Activated CD4-positive, CD25-positive, alpha-beta regulatory T cell treated with anti-CD3 and anti-CD28 coated beads, Interleukin-2, amount 50 U/mL, for 16 hours (primary cell): Measurements from ENCODE around the gene RPS28.
"Not testable (repeated sequence)": the region's sequence is repeated elsewhere in the genome, so short reads cannot be mapped to it uniquely, and the experiment has no call there.

Experiments
- DNase-seq: peaks from one replicate; pipeline ENCODE4 v3.0.0-alpha.2; 2020; ENCODE audit warnings: low read depth, low spot score

RPS28 gene

DNA sequence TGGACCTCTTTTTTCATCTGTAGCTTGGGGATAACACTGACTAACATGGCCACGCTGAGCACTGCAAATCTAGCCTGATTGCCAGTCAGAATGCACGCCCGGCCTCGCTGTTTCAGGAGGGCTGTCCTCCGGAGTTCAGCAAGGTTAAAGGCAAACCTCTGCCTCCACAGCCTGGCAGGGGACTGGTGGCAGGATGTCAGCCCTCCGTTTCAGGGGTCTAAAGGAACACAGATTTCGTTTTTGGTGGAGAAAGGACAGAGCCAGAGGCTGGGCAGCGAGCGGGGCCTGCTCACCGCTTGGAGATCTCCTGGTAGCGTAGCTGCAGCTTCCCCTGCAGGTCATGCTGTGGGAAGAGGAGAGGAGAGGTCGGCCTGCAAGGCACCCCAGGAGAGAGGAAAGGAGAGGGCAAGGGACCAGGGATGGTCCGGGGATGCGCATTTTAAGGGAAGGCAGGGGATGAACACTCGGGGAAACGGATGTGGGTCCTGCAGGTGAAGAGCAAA lies 681 bp upstream of the RPS28 start:
- no peak for DNase-seq

DNA sequence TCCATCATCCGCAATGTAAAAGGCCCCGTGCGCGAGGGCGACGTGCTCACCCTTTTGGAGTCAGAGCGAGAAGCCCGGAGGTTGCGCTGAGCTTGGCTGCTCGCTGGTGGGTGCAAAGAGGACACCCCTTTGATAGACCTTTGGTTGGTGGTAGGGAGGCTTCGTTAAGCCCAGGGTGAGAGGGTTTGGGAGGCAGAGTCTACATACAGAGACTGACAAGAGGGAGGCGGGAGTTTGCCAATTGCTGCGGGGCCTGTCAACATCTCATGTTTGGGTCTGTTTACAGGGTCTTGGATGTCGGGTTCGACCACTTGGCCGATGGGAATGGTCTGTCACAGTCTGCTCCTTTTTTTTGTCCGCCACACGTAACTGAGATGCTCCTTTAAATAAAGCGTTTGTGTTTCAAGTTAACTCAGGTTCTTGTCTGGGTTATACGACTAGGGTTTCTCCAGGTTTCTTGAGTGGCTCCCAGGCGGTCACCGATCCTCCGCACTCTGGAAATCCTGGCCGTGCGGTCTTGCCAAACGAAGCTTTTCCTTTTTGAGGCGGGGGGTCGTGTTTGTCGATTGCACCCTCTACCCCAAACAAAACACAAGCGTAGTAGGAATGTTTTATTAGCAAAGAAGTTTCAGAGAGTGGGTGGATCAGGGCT lies 816 bp downstream of the RPS28 start:
- DNase-seq, result no peak

DNA sequence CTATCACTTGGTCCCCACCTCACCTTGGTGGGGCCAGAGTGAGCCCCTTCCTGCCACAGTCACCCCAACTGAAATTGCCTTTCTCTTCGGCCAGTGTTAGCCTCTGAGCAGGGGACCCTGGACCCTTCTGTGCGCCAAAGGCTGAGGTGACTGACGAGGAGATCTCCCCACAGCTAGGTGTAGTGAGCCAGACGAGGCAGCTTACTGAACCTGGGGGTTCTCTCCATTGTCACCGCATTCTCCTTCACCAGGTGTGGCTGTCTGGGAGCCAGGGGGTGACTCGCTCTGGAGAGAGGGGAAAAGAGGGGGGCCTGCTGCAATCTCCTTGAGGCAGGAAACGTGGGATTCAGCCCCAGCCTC lies 1.3 kb downstream of the RPS28 start:
- DNase-seq, result no peak

DNA sequence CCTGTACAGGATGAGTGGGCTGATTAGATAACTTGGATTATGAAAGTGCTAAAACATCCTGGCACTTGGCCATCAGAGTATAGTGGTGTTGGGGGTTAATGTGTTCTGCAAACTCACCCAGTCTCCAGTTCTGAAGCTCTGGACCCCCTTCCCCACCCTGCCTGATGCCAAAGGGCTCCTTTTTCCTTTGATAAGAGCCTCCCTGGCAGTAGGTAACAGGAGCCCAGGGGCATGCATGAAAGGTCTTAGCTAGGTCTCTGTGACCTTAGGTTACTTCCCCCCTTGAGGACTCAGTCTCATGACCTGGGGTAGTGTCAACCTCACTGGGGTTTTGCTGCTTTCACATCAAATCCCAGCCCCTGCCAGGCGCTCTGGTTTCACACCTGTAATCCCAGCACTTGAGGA lies 2.5 kb downstream of the RPS28 start:
- no peak for DNase-seq

DNA sequence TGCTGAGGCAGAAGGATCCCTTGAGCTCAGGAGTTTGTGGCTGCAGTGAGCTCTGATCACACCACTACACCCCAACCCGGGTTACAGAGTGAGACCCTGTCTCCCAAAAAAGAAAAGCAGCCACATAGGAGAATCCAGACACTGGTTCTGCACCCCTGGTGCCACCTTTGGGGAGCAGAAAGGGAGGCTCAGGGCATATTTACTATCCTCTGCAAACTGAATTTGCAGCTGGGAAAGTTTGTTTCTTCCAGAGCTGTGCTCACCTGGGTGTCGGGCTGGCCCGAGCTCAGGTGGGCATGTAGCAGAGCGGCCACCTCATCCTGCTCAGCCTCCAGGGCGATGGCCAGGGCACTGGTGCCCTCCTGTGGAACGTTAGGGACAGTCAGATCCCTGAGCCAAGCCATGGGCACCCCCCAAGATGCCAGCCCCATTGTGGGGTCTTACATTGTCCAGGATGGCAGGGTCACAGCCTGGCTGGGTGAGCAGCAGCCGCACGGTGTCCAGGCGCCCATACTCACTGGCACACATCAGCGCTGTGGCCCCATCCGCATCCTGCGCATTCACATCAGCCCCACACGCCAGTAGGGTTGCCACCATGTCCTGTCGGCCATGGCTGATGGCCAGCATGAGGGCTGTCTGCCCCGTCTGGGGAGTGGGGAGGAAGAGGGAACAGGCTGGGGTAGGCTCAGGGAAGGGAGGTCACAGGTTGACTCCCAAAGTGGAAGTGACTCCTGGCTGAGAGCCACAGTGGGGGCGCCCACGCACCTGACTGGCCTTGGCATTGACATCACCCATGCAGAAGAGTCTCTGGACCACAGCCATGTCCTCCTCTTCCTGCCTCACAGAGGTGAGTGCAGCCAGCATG lies 3.1 kb downstream of the RPS28 start:
- no peak for DNase-seq

DNA sequence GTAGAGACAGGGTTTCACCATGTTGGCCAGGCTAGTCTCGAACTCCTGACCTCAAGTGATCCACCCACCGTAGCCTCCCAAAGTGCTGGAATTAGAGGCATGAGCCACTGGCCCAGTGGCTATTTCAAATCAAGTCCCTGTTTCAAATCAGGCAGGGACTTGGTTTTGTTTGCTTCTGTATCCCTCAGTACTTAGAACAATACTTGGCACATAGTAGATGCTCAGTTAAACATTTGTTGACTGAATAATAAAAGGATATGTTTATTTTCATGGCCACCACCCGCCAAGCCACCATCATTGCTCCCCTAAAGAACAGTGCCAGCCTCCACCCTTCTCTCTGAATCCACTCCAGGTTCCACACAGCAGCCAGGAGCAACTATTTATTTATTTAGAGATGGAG lies 4.2 kb downstream of the RPS28 start:
- no peak for DNase-seq

DNA sequence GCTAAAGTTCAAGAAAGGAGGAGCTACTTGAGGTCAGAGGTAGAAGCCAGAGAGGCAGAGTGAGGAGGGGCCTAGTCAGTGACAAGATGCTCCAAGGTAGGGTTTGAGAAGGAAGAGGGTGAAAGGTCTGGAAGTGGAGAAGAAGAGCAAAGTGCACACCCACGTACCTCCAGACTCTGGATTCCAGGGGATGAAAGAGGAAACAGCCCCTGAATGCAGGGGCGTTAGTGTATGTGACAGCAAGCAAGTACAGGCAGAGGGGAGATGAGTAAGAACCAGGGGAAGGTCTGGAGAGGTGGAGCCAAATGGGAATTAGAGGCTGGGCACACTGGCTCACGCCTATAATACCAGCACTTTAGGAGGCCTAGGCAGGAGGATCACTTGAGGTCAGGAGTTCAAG lies 8.7 kb downstream of the RPS28 start:
- DNase-seq, result no peak

DNA sequence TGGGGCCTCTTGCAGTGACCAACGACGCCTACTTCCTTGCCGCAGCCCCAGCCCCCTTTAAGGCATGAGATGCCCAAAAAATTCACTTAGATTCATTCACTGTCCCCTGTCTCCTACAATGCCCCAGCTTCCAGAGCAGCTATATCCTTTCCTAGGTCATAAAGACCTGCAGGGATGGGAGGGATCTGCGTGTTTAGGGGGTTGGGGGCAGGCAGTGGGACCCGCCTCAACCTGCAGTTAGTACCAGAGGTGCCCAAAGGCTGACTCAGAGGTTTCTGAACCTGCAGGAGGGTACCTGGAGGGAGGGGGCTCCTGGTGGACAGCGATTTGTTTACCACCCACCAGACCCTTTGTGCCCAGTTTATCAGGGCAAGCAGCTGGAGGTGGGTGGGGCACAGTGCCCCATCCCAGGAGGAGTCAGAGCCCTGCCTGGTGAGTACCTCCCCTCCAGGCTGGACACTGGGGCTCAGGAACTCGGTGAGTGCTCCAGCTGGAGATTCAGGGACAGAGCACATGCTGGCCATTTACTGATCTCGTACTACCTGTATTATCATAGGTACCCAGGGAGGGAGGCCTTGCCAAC lies 10.1 kb downstream of the RPS28 start:
- DNase-seq, result no peak

DNA sequence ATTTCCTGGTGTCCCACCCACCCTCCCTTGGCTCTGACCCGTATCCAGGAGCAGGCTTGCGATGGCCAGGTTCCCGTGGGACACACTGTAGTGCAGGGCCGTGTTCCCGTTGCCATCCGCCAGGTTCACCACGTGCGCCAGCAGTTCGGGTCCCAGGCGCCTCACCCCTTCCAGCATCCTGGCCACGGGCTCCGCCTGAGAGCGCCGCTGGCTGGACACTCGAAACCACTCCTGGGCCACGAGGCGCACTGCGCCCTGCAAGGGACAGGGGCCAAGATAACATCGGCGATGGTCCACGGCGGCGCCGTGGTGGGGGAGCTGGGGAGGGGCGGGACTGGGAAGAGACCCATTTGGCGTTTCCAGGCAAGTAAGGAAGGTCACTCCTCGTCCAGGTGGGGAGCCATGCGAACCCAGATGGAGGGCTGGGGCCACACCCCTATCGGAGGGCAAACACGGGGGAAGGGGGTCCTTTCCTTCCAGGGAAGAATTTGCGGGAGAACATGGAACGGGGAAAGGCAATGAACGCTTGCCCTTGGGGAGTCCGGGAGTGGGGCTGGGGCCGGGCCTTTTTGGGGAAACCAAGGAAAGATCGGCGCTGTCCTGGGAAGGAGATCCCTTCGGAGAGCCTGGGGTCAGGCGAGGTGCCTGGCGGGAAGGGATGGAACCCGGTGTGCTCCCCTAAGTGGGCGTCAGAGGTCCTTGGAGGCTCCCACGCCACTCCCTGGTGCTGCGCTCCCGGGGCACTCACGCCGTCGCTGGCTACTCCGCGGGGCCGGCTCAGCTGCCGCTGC lies 11.9 kb downstream of the RPS28 start:
- no peak for DNase-seq

DNA sequence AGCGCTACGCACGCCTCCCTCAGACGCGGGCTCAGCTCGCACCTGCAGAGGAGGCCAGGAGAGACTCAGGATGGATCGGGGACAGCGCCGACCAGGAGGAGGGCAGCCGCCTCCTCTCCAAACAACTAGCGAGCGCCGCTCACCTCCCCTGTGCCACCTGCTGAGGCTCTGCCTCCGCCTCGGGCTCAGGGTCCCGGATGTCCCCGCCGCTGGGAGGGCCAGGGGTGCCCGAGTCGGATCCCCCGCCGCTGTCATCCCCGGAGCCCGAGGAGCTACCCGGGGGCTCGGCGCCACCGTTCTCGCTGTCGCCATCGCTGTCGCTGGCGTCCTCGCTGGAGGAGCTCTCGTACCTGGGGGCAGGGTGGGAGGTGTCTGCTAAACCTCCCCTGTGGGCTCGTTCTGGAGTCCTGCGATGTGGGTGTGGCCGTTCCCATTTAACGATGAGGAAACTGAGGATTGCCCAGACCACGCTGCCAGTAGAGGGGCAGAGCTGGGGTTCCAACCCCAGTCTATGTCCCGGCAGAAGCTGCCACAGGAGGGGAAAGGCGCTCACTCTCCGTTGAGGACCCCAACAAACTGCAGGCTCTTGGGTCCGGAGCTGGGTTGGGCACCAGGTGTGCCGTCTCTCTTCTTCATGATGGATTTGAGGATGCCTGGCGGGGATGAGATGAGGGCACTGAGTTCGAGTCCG lies 12.6 kb downstream of the RPS28 start:
- no peak for DNase-seq

DNA sequence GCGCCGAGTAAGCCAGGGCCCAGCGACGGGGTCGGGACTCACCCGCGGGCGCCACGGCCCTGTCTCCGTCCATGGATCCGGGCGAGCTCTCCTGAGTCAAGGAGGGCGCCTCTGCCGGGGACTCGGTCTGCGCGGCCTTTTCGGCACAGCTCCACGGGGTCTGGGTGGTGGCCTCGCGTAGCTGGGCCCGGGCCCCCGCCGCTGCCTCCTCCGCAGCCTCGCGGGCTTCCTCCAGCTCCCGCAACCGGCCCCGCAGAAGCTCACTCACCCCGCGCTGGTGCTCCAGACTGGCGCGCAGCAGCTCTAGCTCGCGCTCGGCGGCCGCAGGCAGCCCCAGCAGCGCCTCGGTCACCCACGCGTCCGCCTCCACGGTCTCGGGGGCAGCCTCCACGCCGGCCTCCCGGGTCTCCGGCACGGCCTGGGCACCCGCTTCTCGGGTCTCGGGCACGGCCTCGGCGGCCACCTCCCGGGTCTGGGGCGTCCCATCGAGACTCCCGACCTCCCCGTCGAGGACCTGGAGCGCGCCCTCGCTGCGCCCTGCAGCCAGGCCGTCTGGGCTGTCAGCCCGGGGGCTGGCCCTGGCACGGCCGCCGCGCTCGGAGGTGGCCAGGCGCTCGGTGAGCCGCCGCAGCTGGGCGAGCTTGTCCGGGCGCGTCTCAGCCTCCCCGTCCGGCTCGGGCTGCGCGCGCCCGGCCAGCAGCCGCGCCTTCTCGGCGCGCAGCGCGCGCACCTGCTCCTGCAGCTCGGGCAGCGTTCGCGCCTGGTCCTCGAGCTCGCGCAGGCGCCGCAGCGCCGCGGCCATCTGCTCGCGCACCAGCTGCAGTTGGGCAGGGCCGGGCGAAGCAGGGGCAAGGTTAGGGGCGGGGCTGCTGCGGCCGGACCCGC lies 13.4 kb downstream of the RPS28 start:
- DNase-seq, result no peak

DNA sequence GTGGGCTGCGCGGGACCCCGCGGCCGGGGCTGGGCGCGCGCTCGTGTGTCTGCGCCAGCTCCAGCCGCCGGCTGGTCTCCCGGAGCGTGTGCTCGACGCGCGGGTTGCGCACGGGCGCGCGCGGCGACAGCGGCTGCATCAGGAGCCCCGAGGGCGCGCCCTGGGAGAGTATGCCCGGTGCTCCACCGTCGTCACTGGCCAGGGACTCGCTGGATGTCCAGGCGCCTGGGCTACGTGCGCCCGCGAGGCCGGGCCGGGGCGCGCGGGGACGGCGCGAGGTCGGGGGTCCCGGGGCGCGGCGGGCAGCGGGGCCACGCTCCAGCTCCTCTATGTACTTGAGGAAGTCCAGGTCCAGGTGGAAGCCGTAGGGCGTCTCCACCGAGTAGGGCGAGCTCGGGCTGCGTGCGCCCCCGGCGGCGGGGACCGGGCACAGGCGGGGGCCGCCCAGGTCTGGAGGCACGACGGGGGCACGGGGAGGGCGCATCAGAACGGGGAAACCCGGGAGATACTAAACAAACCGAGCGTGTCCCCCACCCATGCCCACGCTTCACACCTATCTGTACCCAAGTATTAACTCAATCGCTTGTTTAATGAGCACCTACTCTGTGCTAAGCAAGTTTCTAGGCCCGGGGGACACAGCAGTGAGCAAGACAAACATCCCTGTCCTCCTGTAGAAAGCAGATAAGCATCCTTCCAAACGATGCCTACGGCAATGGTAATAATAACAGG lies 14.2 kb downstream of the RPS28 start:
- DNase-seq, result no peak

DNA sequence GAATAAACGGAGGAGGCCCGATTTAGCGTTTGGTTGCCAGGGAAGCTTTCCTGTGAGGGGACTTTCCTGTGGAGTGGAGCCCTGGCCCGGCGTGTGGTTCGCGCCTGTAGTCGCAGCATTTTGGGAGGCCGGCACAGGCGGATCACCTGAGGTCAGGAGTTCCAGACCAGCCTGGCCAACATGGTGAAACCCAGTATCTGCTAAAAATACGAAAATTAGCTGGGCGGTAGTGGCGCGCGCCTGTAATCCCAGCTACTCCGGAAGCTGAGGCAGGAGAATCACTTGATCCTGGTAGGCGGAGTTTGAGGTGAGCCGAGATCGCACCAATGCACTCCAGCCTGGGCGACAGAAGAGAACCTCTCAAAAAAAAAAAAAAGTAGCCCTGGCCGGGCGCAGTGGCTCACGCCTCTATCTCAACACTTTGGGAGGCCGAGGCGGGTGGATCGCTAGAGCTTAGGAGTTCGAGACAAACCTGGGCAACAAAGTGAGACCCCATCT lies 14.8 kb downstream of the RPS28 start:
- no peak for DNase-seq

DNA sequence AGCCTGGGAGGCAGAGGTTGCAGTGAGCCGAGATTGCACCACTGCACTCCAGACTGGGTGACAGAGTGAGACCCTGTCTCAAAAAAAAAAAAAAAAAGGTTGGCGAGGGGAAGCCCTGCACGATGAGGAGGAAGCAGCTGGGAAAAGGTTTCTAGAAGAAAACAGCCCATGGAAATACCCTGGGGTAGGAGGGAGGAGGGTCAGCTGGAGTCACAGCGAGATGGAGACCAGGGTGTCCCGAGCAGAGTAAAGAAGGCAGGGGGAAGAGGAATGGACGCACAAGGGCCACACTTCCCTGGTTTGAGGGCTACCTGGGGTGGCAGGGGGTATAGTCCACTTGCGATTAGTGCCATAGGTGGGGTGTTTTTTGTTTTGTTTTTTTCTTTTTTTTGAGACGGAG lies 15.4 kb downstream of the RPS28 start:
- no peak for DNase-seq

DNA sequence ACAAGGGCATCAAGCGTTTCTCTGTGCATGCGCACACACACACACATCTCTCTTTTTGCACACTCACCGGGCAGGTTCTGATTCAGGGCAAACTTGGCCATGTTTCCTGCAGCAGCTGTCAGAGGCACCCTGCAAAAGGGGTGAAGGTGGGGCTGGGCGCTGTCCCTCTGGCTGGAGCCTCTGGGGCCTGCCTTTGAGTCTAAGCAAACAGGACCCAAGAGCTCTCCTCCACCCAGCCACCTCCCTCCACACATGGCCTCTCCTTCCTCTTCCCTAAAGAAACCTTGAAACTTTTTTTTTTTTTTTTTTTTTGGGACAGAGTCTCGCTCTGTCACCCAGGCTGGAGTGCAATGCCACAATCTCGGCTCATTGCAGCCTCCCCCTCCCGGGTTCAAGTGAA lies 16.4 kb downstream of the RPS28 start:
- DNase-seq, result no peak

DNA sequence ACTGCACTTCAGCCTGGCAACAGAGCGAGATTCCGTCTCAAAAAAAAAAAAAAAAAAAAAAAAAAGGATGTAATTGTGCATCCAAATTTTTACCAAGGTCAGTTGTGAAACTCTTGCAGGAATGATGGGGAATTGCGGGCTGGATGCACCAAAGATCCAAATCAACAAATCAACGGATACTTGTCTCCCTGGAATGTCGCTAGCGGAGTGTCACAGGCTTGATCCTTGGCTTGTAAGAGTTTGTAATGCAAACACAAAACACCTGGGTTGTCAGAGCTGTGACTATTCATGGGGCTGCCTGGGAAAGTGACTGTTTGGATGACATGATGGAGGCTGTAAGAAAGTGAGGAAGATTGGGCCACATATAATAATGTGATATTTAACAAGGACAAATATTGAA lies 17.5 kb downstream of the RPS28 start:
- DNase-seq, result no peak

DNA sequence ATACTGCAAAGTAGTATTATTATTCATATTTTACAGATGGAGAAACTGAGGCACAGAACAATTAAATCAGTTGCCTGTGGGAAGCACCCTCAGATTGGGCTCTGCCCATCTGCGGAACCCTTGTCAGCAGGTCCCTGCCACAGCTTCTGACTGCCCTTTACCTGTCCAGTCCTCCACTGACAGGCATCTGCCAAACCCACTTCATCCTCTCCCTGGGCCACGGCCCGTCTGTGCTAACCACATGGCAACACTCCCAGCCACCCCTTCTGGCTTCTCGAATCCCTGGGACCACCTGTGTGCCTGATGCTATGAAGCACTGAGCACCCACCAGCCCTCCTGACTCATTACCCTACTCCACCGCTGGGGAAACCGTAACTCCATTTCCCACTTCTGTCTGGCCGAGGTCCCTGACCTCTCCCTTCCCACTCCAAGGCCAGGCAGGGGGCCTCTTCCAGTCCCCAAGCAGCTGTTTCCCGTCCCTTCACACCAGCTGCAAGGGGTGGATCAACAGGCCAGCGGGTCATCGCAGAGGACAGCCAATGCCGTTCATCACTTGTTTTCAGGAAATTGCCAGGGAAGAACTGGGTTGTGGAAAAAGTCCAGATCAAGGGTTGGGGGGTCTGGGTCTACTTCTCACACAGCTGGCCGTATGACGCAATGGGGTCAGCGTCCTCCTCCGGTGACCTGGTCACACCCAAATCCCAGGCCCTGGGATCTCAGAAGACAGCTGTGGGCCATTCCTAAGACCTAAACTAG lies 19.2 kb downstream of the RPS28 start:
- DNase-seq, result no peak

DNA sequence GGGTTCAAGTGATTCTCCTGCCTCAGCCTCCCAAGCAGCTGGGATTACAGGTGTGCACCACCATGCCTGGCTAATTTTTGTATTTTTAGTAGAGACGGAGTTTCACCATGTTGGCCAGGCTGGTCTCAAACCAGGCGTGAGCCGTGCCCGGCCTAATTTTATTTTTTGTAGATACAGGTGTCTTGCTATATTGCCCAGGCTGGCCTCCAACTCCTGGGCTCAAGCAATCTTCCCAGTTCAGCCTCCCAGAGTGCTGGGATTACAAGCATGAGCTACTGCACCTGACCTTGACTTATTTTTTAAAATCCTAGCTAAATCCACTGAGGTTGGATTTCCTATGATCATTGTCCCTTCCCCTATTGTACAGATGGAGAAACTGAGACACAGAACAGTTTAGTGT lies 20.2 kb downstream of the RPS28 start:
- DNase-seq, result not testable (repeated sequence)

DNA sequence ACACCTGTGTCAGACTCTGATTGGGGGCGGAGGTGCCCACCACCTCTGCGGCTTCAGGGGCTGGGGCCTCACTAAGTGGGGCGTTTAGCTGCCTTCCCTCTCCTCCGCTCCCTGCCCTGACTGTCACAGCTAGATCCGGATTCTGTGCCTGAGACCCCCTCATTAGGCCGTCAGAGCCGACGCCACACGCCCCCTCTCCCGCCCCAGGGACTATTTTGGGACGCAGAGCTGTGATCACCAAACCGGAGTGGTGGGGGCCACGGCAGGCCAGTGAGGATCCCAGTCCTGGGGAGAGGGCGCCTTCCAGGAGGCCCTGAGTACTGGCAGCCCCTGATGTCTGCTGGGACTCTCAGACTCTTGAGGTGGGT lies 21.0 kb downstream of the RPS28 start:
- no peak for DNase-seq
